Trophoblast cell (in vitro differentiated cells and primary cell): ENCODE measurements around the gene COL16A1.
A peak's percentile ranks its signal among the peaks of the same experiment; 100 is the strongest.

Source experiments
- DNase-seq, 2 donors: peaks; one replicate each; pipeline ENCODE4 v3.0.0-alpha.2; 2016
- H2AFZ ChIP-seq: 2 replicates; pipeline ENCODE4 v1.6.1; 2013; ENCODE audit warnings: low read length, moderate library complexity, mild to moderate bottlenecking; ENCODE audit not compliant: insufficient read depth, poor library complexity
- H2AK5ac ChIP-seq: 2 replicates; pipeline ENCODE4 v1.6.1; 2013; ENCODE audit warnings: mild to moderate bottlenecking, low read length
- H2BK120ac ChIP-seq: 2 replicates; pipeline ENCODE4 v1.6.1; 2013; ENCODE audit warnings: low read length, mild to moderate bottlenecking, moderate library complexity; ENCODE audit not compliant: insufficient read depth, poor library complexity
- H2BK12ac ChIP-seq: 2 replicates; pipeline ENCODE4 v1.6.1; 2013; ENCODE audit warnings: mild to moderate bottlenecking, low read length, moderate library complexity
- H2BK5ac ChIP-seq: 2 replicates; pipeline ENCODE4 v1.6.1; 2013; ENCODE audit warnings: low read length, low read depth, moderate library complexity, mild to moderate bottlenecking; ENCODE audit not compliant: poor library complexity
- H3K14ac ChIP-seq: 2 replicates; pipeline ENCODE4 v1.6.1; 2013; ENCODE audit warnings: mild to moderate bottlenecking, low read length
- H3K18ac ChIP-seq: 2 replicates; pipeline ENCODE4 v1.6.1; 2013; ENCODE audit warnings: mild to moderate bottlenecking, low read length
- H3K23ac ChIP-seq: 2 replicates; pipeline ENCODE4 v1.6.1; 2013; ENCODE audit warnings: low read length
- H3K27ac ChIP-seq: 2 replicates; pipeline ENCODE4 v1.5.1; 2013; ENCODE audit warnings: low read depth, mild to moderate bottlenecking, inconsistent platforms, low read length, moderate library complexity
- H3K27me3 ChIP-seq: 2 replicates; pipeline ENCODE4 v1.6.1; 2013; ENCODE audit warnings: inconsistent platforms, mild to moderate bottlenecking, low read length, moderate library complexity; ENCODE audit not compliant: insufficient read depth
- H3K36me3 ChIP-seq, 2 experiments: 1 replicate in 1 of 2; 2 replicates in 1 of 2; pipeline ENCODE4 v1.6.1; 2013; ENCODE audit warnings: low read length in 2 of 2, mild to moderate bottlenecking in 2 of 2, moderate library complexity in 1 of 2; ENCODE audit not compliant: insufficient read depth in 2 of 2, control insufficient read depth in 1 of 2
- H3K4ac ChIP-seq: 2 replicates; pipeline ENCODE4 v1.6.1; 2013; ENCODE audit warnings: low read depth, mild to moderate bottlenecking, low read length, moderate library complexity
- H3K4me1 ChIP-seq, 2 experiments: 1 replicate in 1 of 2; 2 replicates in 1 of 2; pipeline ENCODE4 v1.6.1; 2013; ENCODE audit warnings: low read length in 2 of 2, mild to moderate bottlenecking in 2 of 2, moderate library complexity in 1 of 2; ENCODE audit not compliant: insufficient read depth in 2 of 2, control insufficient read depth in 1 of 2
- H3K4me2 ChIP-seq: 2 replicates; pipeline ENCODE4 v1.6.1; 2013; ENCODE audit warnings: inconsistent platforms, mild to moderate bottlenecking, low read length, moderate library complexity
- H3K4me3 ChIP-seq: 2 replicates; pipeline ENCODE4 v1.5.1; 2013; ENCODE audit warnings: mild to moderate bottlenecking, low read depth, low read length, inconsistent platforms
- H3K79me1 ChIP-seq: one replicate; pipeline ENCODE4 v1.6.1; 2013; ENCODE audit warnings: low read length
- H3K79me2 ChIP-seq: 2 replicates; pipeline ENCODE4 v1.6.1; 2013; ENCODE audit warnings: low read length, mild to moderate bottlenecking; ENCODE audit not compliant: control insufficient read depth, insufficient read depth, poor library complexity
- H3K9ac ChIP-seq: 2 replicates; pipeline ENCODE4 v1.6.1; 2013; ENCODE audit warnings: mild to moderate bottlenecking, low read length
- H3K9me3 ChIP-seq: 2 replicates; pipeline ENCODE4 v1.6.1; 2013; ENCODE audit warnings: low read depth, mild to moderate bottlenecking, control low read depth, inconsistent platforms, low read length; ENCODE audit not compliant: insufficient read depth
- H4K12ac ChIP-seq: 2 replicates; pipeline ENCODE4 v1.6.1; 2013; ENCODE audit warnings: low read depth, mild to moderate bottlenecking, low read length, moderate library complexity
- H4K8ac ChIP-seq: 2 replicates; pipeline ENCODE4 v1.6.1; 2013; ENCODE audit warnings: low read depth, mild to moderate bottlenecking, low read length, moderate library complexity
- H4K91ac ChIP-seq: one replicate; pipeline ENCODE4 v1.6.1; 2013; ENCODE audit warnings: low read depth, mild to moderate bottlenecking, low read length, moderate library complexity
- WGBS: extraction: QIAGEN DNeasy Blood & Tissue Kit; methylation state at CpG from one replicate; pipeline ENCODE4 v1.1.7; 2013; ENCODE audit warnings: missing lambda C conversion rate; ENCODE audit not compliant: insufficient read length, insufficient coverage; ENCODE audit errors: extremely low coverage; 5-methylcytosine and 5-hydroxymethylcytosine counted together

The COL16A1 gene

GRCh38 chr1:31605908-31606427 lies 97.8 kb downstream of the COL16A1 start:
- Histone ChIP-seq H2AFZ (no peak overlapping the region), H3K4me3 (no peak overlapping the region), H3K9ac (no peak overlapping the region), H2BK12ac (no peak overlapping the region), H3K4ac (no peak overlapping the region), H3K36me3 (no peaks in the 10 kb centered on the region), H2BK120ac (no peak overlapping the region), H3K14ac (no peak overlapping the region), H3K9me3 (no peaks in the 10 kb centered on the region), H3K79me2 (no peaks in the 10 kb centered on the region), H3K4me1 (no peaks in the 10 kb centered on the region), H2AK5ac (no peak overlapping the region), H4K8ac (no peak overlapping the region), H3K18ac (no peak overlapping the region), H3K27me3 (no peaks in the 10 kb centered on the region), H3K4me2 (no peak overlapping the region), H3K79me1 (no peaks in the 10 kb centered on the region), H4K12ac (no peak overlapping the region), H3K23ac (no peak overlapping the region), H4K91ac (no peak overlapping the region), H3K27ac (no peak overlapping the region), H2BK5ac (no peak overlapping the region)
- WGBS, result no CpG with 5 or more reads among the region's 4 CpGs
- DNase-seq, result peak in 1 of 2 donors; percentile 67
